Measurements from ENCODE around the gene NRAS.

NRAS gene

DNA sequence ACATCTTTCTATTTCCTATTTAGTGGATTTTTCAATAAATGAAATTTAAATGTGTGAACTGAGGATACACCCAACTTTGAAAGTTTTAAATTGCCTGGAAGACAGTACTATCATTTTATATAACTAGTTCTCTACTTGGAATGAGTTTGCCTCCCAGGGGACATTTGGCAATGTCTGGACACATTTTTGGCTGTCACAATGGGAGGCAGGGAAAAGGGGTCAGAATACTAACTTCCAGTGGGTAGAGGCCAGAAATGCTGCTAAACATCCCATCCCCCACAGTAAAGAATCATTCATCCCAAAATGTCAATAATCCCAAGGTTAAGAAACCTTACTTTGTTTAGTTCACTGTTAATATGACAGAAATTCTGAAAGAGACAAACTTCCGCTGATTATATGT, 13.2 kb upstream of the NRAS start:
- TF ChIP-seq CTCF (IDR thresholded peaks at IDR 0.05; ENCODE audit: control insufficient read depth, extremely low read depth, insufficient read depth), result no peak
- no peak overlapping the region for H3K4me3 ChIP-seq (ENCODE audit: low read depth, low read length)
- DNase-seq (ENCODE audit: low read depth), result no peak

GRCh38 chr1:114728553-114728952, 12.0 kb upstream of the NRAS start:
- H3K4me3 ChIP-seq (ENCODE audit: low read depth, low read length), result no peak overlapping the region
- no peak for TF ChIP-seq CTCF (IDR thresholded peaks at IDR 0.05; ENCODE audit: control insufficient read depth, extremely low read depth, insufficient read depth)
- DNase-seq (ENCODE audit: low read depth), result no peak

DNA sequence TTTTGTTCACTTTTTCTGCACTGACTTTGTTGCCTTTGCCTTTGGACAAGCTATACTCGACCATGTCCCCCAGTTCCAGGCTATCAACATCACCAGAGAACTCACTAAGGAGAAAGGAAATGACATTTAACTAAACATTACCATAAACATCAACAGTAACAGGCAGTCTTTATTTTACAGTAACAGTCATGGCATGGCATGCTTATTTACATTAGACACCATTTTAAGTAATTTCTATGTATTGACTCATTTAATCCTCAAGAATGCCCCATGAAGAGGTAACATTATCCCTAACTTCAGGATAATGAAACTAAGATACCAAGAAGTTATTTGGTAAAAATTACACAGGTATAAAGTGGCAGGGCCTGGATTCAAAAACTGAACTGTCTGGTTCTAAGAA, 8.7 kb upstream of the NRAS start:
- no peak for DNase-seq (ENCODE audit: low read depth)
- H3K4me3 ChIP-seq (ENCODE audit: low read depth, low read length), result no peak overlapping the region
- no peak for TF ChIP-seq CTCF (IDR thresholded peaks at IDR 0.05; ENCODE audit: control insufficient read depth, extremely low read depth, insufficient read depth)

DNA sequence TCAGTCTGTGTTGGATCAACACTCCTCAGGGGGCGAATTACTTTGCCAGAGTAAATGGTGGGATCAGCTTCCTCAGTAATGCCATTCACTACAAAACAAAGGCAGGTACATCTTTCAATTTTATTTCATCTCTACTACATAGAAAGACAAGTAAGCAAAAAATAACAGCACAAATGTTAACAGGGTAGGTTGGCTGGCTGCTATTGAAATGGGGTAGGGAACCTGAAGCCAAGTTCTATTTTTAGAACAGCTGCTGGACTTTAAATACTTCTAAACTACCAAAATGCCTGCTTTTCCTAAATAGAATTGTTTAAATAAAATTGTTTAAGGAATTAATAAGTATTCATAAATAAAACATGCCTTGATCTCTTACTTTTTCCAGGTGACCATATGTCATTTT, 7.3 kb upstream of the NRAS start:
- H3K4me3 ChIP-seq (ENCODE audit: low read depth, low read length), result no peak overlapping the region
- no peak for DNase-seq (ENCODE audit: low read depth)
- TF ChIP-seq CTCF (IDR thresholded peaks at IDR 0.05; ENCODE audit: control insufficient read depth, extremely low read depth, insufficient read depth), result no peak

GRCh38 chr1:114723457-114723856, 6.9 kb upstream of the NRAS start:
- H3K4me3 ChIP-seq (ENCODE audit: low read depth, low read length), result no peak overlapping the region
- TF ChIP-seq CTCF (IDR thresholded peaks at IDR 0.05; ENCODE audit: control insufficient read depth, extremely low read depth, insufficient read depth), result no peak
- DNase-seq (ENCODE audit: low read depth), result no peak

- no peak for TF ChIP-seq CTCF (IDR thresholded peaks at IDR 0.05; ENCODE audit: control insufficient read depth, extremely low read depth, insufficient read depth)
- no peak overlapping the region for H3K4me3 ChIP-seq (ENCODE audit: low read depth, low read length)
- DNase-seq (ENCODE audit: low read depth), result no peak
Measured at GRCh38 chr1:114720492-114720891, 3.9 kb upstream of the NRAS start.

DNA sequence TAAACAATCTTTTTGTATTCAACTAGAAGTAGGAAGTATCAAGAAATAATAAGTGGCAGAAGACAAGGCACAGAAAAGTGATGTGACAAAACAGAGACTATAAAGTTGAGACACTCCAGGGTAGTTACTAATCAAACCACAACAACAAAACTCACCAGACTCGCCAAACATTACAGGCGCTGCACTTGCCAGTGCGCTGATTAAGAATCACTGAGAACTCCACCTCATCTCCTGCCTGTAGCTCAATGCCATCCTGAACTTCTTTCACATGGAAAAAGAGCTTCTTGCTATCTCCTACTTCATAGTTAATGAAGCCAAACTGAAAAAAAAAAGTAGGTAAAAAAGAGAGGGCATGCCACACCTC, 2.8 kb upstream of the NRAS start:
- no peak for DNase-seq (ENCODE audit: low read depth)
- H3K4me3 ChIP-seq (ENCODE audit: low read depth, low read length), result no peak overlapping the region
- no peak for TF ChIP-seq CTCF (IDR thresholded peaks at IDR 0.05; ENCODE audit: control insufficient read depth, extremely low read depth, insufficient read depth)
